HEK293T (cell line): ENCODE results near the gene FEM1C.

Experiments
- CTCF ChIA-PET: fragments of 350-600 bp; formaldehyde crosslinking; extraction: SDS; loops from one replicate; lab custom pipeline; 2021; ENCODE audit warnings: antibody characterized with exemption, inconsistent platforms; lab: Yijun Ruan, JAX
- POLR2A ChIA-PET: fragments of 350-600 bp; formaldehyde crosslinking; extraction: SDS; loops from one replicate; lab custom pipeline; 2020; ENCODE audit warnings: antibody characterized with exemption, inconsistent platforms; lab: Yijun Ruan, JAX
- DNase-seq: peaks from one replicate; pipeline ENCODE4 v3.0.0; 2012; ENCODE audit warnings: mixed read lengths; ENCODE audit errors: extremely low spot score
- ARNT ChIP-seq: fragments of 450-650 bp; IDR thresholded peaks from 2 replicates; pipeline ENCODE4 v1.6.1; 2017; ENCODE audit warnings: mild to moderate bottlenecking
- BHLHE40 ChIP-seq: fragments of 450-650 bp; IDR thresholded peaks from 2 replicates; pipeline ENCODE4 v1.6.1; 2016; ENCODE audit warnings: mild to moderate bottlenecking, moderate library complexity, borderline replicate concordance
- CTBP1 ChIP-seq: fragments of 450-650 bp; IDR thresholded peaks from 2 replicates; pipeline ENCODE4 v1.6.1; 2016; ENCODE audit warnings: borderline replicate concordance
- ELF4 ChIP-seq: fragments of 450-650 bp; IDR thresholded peaks from 2 replicates; pipeline ENCODE4 v1.6.1; 2017; ENCODE audit warnings: antibody characterized with exemption
- FOXA1 ChIP-seq: fragments of 450-650 bp; IDR thresholded peaks from 2 replicates; pipeline ENCODE4 v1.6.1; 2016; ENCODE audit warnings: mild to moderate bottlenecking
- FOXK2 ChIP-seq: fragments of 450-650 bp; IDR thresholded peaks from 2 replicates; pipeline ENCODE4 v1.6.1; 2016; ENCODE audit warnings: mild to moderate bottlenecking
- FOXM1 ChIP-seq: fragments of 450-650 bp; IDR thresholded peaks from 2 replicates; pipeline ENCODE4 v1.6.1; 2017; ENCODE audit warnings: mild to moderate bottlenecking, borderline replicate concordance
- HDGF ChIP-seq: fragments of 450-650 bp; IDR thresholded peaks from 2 replicates; pipeline ENCODE4 v1.6.1; 2017; ENCODE audit warnings: antibody characterized with exemption, borderline replicate concordance
- L3MBTL2 ChIP-seq: fragments of 450-650 bp; conservative IDR thresholded peaks from 2 replicates; pipeline ENCODE4 v1.6.1; 2016; ENCODE audit warnings: mild to moderate bottlenecking
- LEF1 ChIP-seq: fragments of 450-650 bp; IDR thresholded peaks from 2 replicates; pipeline ENCODE4 v1.6.1; 2017; ENCODE audit warnings: mild to moderate bottlenecking, borderline replicate concordance
- NFRKB ChIP-seq: fragments of 450-650 bp; IDR thresholded peaks from 2 replicates; pipeline ENCODE4 v1.6.1; 2016; ENCODE audit warnings: mild to moderate bottlenecking, moderate library complexity
- SP1 ChIP-seq: fragments of 450-650 bp; IDR thresholded peaks from 2 replicates; pipeline ENCODE4 v1.6.1; 2017
- SUZ12 ChIP-seq: fragments of 450-650 bp; IDR thresholded peaks from 2 replicates; pipeline ENCODE4 v1.6.1; 2016; ENCODE audit warnings: mild to moderate bottlenecking
- TARDBP ChIP-seq: fragments of 450-650 bp; IDR thresholded peaks from 2 replicates; pipeline ENCODE4 v1.6.1; 2016
- ZNF384 ChIP-seq: fragments of 450-650 bp; IDR thresholded peaks from 2 replicates; pipeline ENCODE4 v1.6.1; 2016
- TF ChIP-seq, protein P1 (sequence below): fragments of 450-650 bp; IDR thresholded peaks from 2 replicates; pipeline ENCODE4 v1.6.1; 2016

FEM1C gene

DNA sequence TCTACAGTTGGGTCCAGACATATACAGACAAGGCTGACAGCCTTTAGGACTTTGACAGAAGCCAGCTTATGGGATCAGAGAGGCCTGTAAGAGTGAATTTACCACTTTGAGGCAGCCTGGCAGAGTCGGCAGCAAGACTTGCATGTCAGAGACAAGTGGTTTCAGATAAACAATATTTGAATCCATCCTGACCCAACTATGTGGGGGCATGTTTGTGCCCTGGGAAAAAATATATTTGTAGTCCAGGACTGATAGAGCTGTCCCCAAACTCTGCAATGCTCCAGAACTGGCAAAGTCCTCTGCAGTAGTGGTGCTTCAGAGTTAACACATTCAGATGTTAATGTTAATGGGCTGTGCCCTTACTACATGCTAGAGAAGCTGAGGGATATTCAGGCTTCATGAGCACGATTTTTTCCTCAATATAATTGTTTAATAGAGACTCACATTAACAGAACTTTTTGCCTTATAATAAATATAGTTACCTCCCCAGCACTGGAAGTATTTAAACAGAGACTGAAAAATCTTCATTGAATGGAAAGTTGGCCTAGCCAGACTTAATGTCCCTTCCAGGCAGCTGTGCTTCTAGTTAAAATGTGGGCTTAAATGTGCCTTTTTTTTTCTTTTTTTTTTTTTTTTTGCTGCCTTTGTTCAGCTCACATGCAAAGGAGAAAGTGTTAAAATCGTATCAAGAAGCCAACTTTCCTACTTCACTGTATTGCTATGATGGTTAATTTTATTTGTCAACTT lies 42.9 kb downstream of the FEM1C start:
- ChIA-PET POLR2A (no interaction called here), CTCF (no interaction called here)
- no peak for DNase-seq
- TF ChIP-seq, protein P1, sequence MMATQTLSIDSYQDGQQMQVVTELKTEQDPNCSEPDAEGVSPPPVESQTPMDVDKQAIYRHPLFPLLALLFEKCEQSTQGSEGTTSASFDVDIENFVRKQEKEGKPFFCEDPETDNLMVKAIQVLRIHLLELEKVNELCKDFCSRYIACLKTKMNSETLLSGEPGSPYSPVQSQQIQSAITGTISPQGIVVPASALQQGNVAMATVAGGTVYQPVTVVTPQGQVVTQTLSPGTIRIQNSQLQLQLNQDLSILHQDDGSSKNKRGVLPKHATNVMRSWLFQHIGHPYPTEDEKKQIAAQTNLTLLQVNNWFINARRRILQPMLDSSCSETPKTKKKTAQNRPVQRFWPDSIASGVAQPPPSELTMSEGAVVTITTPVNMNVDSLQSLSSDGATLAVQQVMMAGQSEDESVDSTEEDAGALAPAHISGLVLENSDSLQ, result no peak
- no peak for TF ChIP-seq FOXM1
- TF ChIP-seq ELF4, result no peak
- no peak for TF ChIP-seq L3MBTL2
- no peak for TF ChIP-seq BHLHE40
- no peak for TF ChIP-seq HDGF
- no peak for TF ChIP-seq ZNF384
- no peak for TF ChIP-seq ARNT
- TF ChIP-seq SP1, result no peak

DNA sequence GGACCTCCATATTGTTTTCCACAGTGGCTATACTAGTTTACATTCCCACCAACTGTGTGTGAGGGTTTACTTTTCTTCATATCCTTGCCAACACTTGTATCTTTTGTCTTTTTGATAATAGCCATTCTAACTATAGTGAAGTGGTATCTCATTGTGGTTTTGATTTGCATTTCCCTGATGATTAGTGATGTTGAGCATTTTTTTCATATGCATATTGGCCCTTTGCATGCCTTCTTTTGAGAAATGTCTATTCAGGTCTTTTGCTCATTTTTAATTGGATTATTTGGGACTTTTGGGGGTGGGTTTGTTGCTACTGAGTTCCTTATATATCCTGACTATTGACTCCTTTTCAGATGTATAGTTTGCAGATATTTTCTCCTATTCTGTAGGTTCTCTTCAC lies 44.4 kb downstream of the FEM1C start:
- POLR2A ChIA-PET, result no interaction called here
- TF ChIP-seq TARDBP (no peak), ZNF384 (no peak), CTBP1 (no peak), SUZ12 (no peak), LEF1 (no peak), ARNT (no peak), L3MBTL2 (no peak), FOXK2 (no peak), FOXM1 (no peak), HDGF (no peak), FOXA1 (no peak), SP1 (no peak), NFRKB (no peak)
- TF ChIP-seq, protein P1, result no peak
- CTCF ChIA-PET, result no interaction called here
- DNase-seq, result no peak

DNA sequence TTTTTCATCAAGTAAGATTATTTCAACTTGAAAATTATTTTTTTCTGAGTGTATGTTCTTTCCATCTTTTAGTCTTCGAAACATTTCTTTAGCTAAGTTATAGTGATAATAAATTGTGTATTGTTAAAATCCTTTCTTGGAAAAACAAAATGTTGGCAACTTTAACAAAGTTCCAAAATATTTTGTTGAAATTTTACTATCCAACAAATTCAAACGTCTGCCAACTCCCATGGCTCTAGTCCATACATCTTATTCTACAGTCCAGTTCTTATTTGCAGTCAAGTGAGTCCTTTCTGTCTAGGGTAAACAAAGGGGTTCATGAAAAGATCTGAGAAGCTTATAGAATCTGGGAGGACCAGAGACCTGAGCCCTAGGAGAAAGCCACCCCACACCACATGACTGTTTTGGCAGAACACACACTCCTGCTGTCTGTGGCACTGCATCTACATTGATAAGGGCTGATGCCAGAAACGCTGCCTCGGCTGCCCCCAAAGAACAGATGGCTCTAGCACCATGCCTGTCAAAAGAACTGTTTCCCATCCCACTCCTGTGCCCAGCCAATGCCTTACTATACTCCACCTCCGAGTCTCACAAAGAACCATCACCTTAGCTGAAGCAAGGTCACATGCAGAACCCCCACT lies 47.5 kb downstream of the FEM1C start:
- ChIA-PET POLR2A (no interaction called here), CTCF (no interaction called here)
- TF ChIP-seq SP1, result no peak
- no peak for TF ChIP-seq FOXA1
- no peak for TF ChIP-seq LEF1
- no peak for TF ChIP-seq CTBP1
- no peak for TF ChIP-seq FOXM1
- no peak for TF ChIP-seq NFRKB
- TF ChIP-seq FOXK2, result no peak
- TF ChIP-seq, protein P1, result no peak
- TF ChIP-seq L3MBTL2, result no peak
- TF ChIP-seq ARNT, result no peak
- no peak for TF ChIP-seq ELF4
- no peak for TF ChIP-seq SUZ12
- DNase-seq, result no peak

DNA sequence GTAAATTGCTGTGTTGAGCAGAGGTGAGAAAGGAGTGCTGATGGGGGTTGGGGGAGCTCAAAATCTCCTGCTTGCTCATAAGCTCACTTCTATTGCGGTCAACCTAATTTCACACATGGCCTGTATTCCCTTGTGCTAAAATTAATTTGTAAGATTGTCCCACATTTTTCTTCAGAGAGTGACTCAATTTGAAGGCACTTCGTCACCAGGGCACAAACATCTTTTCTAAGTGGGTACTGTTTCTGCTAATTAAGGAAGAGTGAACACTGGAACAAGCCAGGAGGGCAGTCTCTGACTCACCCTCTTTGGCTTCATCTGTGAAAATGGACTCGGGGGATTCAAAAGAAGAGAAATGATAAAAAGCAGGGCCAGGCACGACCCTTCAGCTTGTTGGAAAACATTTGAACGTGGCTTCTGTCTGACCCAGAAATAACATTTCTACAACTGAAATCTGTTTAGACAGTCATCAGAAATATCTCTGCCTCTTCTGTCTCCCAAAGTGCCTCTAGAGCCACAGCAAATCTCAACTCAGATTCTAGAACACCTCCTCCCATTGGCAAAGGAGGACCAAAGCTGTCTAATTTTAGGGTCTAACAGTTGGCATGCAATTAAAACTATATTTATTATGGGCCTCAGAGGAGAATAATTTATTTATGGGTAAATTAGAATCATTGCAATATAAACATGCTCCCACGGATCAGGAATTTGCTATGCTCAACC lies 49.8 kb downstream of the FEM1C start:
- no peak for TF ChIP-seq ARNT
- no peak for TF ChIP-seq LEF1
- TF ChIP-seq, protein P1, result no peak
- TF ChIP-seq ELF4, result no peak
- TF ChIP-seq CTBP1, result no peak
- no peak for TF ChIP-seq TARDBP
- TF ChIP-seq FOXK2, result no peak
- no peak for TF ChIP-seq BHLHE40
- TF ChIP-seq SP1, result no peak
- CTCF ChIA-PET, result interaction anchor here (0.7 to 1.3 kb wide), 2 partner anchors 19 to 64 kb away, joined by 3 to 4 read pairs; no protein-coding TSS in a partner anchor
- DNase-seq, result no peak
- POLR2A ChIA-PET, result no interaction called here

DNA sequence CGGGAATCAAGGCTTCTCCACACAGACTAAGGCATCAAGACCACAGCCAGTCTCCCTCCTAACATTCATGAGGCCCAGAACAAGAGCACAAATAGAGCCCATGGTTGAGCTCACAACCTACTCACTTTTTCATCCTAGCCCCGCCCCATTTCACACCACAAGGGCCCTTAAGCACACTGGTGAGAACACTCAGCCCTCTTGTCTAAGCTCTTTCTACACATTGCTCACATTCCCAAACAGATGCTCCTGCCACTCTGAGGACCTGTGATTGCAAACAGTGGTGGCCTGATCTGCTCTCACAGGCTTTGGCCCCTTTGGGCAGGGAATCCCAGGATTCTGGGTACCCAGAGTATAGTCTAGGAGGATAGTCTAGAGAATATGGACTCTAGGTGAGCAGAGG lies 54.0 kb downstream of the FEM1C start:
- ChIA-PET POLR2A (no interaction called here), CTCF (no interaction called here)
- DNase-seq, result no peak
- TF ChIP-seq ELF4 (no peak), HDGF (no peak), FOXK2 (no peak), TARDBP (no peak), L3MBTL2 (no peak), FOXA1 (no peak), LEF1 (no peak)
